Activated effector memory CD4-positive, alpha-beta T cell treated with anti-CD3 and anti-CD28 coated beads, Interleukin-2, amount 50 U/mL, for 16 hours (primary cell): ENCODE results near the gene TJP1.
"Not testable (repeated sequence)": the region's sequence is repeated elsewhere in the genome, so short reads cannot be mapped to it uniquely, and the experiment has no call there.

Source experiments
- DNase-seq: peaks from one replicate; pipeline ENCODE4 v3.0.0-alpha.2; 2020

Gene TJP1

GRCh38 chr15:29696950-29697738 is 125.1 kb downstream of the TJP1 start:
- DNase-seq, result no peak

- not testable (repeated sequence) for DNase-seq
Measured at GRCh38 chr15:29696506-29696905, 125.8 kb downstream of the TJP1 start.

- DNase-seq, result no peak
Measured at GRCh38 chr15:29695489-29696167, 126.6 kb downstream of the TJP1 start.

- no peak for DNase-seq
Measured at GRCh38 chr15:29693225-29693624, 129.0 kb downstream of the TJP1 start.

GRCh38 chr15:29692527-29692926 is 129.7 kb downstream of the TJP1 start:
- no peak for DNase-seq

GRCh38 chr15:29690765-29691475 is 131.3 kb downstream of the TJP1 start:
- DNase-seq, result no peak

GRCh38 chr15:29689287-29689986 is 132.8 kb downstream of the TJP1 start:
- DNase-seq, result no peak

- DNase-seq, result no peak
Measured at GRCh38 chr15:29688506-29689286, 133.6 kb downstream of the TJP1 start.

GRCh38 chr15:29687939-29688505 is 134.2 kb downstream of the TJP1 start:
- DNase-seq, result no peak

GRCh38 chr15:29687204-29687815 is 135.0 kb downstream of the TJP1 start:
- DNase-seq, result no peak

GRCh38 chr15:29686445-29687203 is 135.6 kb downstream of the TJP1 start:
- DNase-seq, result no peak

GRCh38 chr15:29686079-29686425 is 136.2 kb downstream of the TJP1 start:
- no peak for DNase-seq

GRCh38 chr15:29685156-29686078 is 136.9 kb downstream of the TJP1 start:
- DNase-seq, result no peak

- no peak for DNase-seq
Measured at GRCh38 chr15:29682781-29683180, 139.5 kb downstream of the TJP1 start.

- DNase-seq, result no peak
Measured at GRCh38 chr15:29682361-29682760, 139.9 kb downstream of the TJP1 start.

GRCh38 chr15:29681946-29682345 is 140.3 kb downstream of the TJP1 start:
- DNase-seq, result no peak

GRCh38 chr15:29681166-29681845 is 141.0 kb downstream of the TJP1 start:
- no peak for DNase-seq

GRCh38 chr15:29680465-29681165 is 141.7 kb downstream of the TJP1 start:
- no peak for DNase-seq
